GM19023 (cell line): ENCODE data around the gene RBM24.

Experiments used
- ATAC-seq: cut with Tn5 transposase; IDR thresholded peaks from one replicate; pipeline ENCODE4 v1.9.1; 2021; ENCODE audit warnings: mild to moderate bottlenecking, moderate library complexity; ENCODE audit not compliant: unreplicated experiment

Gene RBM24

GRCh38 chr6:17341117-17341805 lies 60.1 kb downstream of the RBM24 start:
- ATAC-seq = no peak

- no peak for ATAC-seq
Measured at GRCh38 chr6:17341891-17342290, 60.7 kb downstream of the RBM24 start.

DNA sequence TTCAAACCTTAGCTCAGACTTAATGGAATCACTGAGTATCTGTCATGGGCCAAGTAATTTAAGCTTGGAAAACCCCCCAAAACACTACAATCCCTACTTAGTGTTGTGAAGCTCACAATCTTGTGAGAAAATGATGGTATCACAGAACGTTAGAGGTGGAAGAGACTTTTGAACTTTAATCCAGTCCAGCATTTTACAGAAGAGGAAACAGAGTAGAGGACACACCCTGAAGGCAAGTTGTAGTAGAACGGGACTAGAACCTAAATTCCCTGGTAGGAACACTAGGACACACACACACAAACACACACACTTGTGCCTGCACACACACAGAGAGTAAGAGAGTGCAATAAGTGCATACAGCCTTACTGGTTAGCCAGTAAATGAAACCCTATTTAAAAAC lies 62.1 kb downstream of the RBM24 start:
- ATAC-seq = no peak
